HepG2 (cell line): ENCODE measurements around the gene PUS3. TPM values are rescaled to one million over a fixed set of nuclear protein-coding genes. Genes with fewer than 3 reads are reported as not detected.
A peak's percentile ranks its signal among the peaks of the same experiment; 100 is the strongest.

ENCODE experiments used
- ARHGAP35 ChIP-seq: sonication (generic); formaldehyde crosslinking; IDR thresholded peaks from 2 replicates; pipeline ENCODE4 v1.9.0; 2022; ENCODE audit warnings: mild to moderate bottlenecking, inconsistent platforms, moderate library complexity, missing genetic modification reagents, borderline replicate concordance
- DMAP1 ChIP-seq: IDR thresholded peaks from 2 replicates; pipeline ENCODE4 v1.6.1; 2016
- E2F5 ChIP-seq: sonication (generic); formaldehyde crosslinking; conservative IDR thresholded peaks from 2 replicates; pipeline ENCODE4 v1.4.0; 2020; ENCODE audit warnings: missing genetic modification reagents
- FOXK1 ChIP-seq: sonication (generic); formaldehyde crosslinking; IDR thresholded peaks from 2 replicates; pipeline ENCODE4 v1.4.0; 2020; ENCODE audit warnings: low read depth, missing genetic modification reagents, borderline replicate concordance
- GMEB1 ChIP-seq: sonication (generic); formaldehyde crosslinking; IDR thresholded peaks from 2 replicates; pipeline ENCODE4 v1.5.1; 2020; ENCODE audit warnings: missing genetic modification reagents, mild to moderate bottlenecking, borderline replicate concordance
- GMEB2 ChIP-seq: IDR thresholded peaks from 2 replicates; pipeline ENCODE4 v1.6.1; 2016; ENCODE audit warnings: missing biosample characterization, missing genetic modification reagents, low read depth
- HIC2 ChIP-seq: sonication (generic); formaldehyde crosslinking; IDR thresholded peaks from 2 replicates; pipeline ENCODE4 v1.9.0; 2022; ENCODE audit warnings: low read depth, missing genetic modification reagents
- MYNN ChIP-seq: sonication (generic); formaldehyde crosslinking; IDR thresholded peaks from 2 replicates; pipeline ENCODE4 v1.4.0; 2020; ENCODE audit warnings: mild to moderate bottlenecking, low read depth, missing genetic modification reagents
- NCOR1 ChIP-seq: fragments of 200-600 bp; sonication (generic); IDR thresholded peaks from 2 replicates; pipeline ENCODE4 v1.7.0; 2017; ENCODE audit warnings: antibody characterized with exemption, low read length, borderline replicate concordance
- NR2F6 ChIP-seq, 2 experiments: IDR thresholded peaks; 2 replicates each; pipeline ENCODE4 v1.6.1; 2016; ENCODE audit warnings: antibody characterized with exemption in 1 of 2, mild to moderate bottlenecking in 1 of 2
- PPARG ChIP-seq: conservative IDR thresholded peaks from 2 replicates; pipeline ENCODE4 v1.6.1; 2016; ENCODE audit warnings: missing biosample characterization, missing genetic modification reagents
- SALL1 ChIP-seq: sonication (generic); formaldehyde crosslinking; IDR thresholded peaks from 2 replicates; pipeline ENCODE4 v1.8.0; 2022; ENCODE audit warnings: mild to moderate bottlenecking, missing genetic modification reagents
- SNAPC5 ChIP-seq: sonication (generic); formaldehyde crosslinking; IDR thresholded peaks from 2 replicates; pipeline ENCODE4 v1.8.1; 2023; ENCODE audit warnings: mild to moderate bottlenecking, missing genetic modification reagents, borderline replicate concordance
- TEAD2 ChIP-seq: sonication (generic); formaldehyde crosslinking; IDR thresholded peaks from 2 replicates; pipeline ENCODE4 v1.9.0; 2021; ENCODE audit warnings: missing genetic modification reagents
- TOE1 ChIP-seq: sonication (generic); formaldehyde crosslinking; IDR thresholded peaks from 2 replicates; pipeline ENCODE4 v1.4.0; 2020; ENCODE audit warnings: mild to moderate bottlenecking, missing genetic modification reagents
- TOPORS ChIP-seq: sonication (generic); formaldehyde crosslinking; IDR thresholded peaks from 2 replicates; pipeline ENCODE4 v1.8.0; 2023; ENCODE audit warnings: mild to moderate bottlenecking, missing genetic modification reagents
- YEATS4 ChIP-seq: sonication (generic); formaldehyde crosslinking; IDR thresholded peaks from 2 replicates; pipeline ENCODE4 v1.4.0; 2020; ENCODE audit warnings: missing genetic modification reagents, borderline replicate concordance
- ZBTB21 ChIP-seq: sonication (generic); formaldehyde crosslinking; IDR thresholded peaks from 2 replicates; pipeline ENCODE4 v1.4.0; 2020; ENCODE audit warnings: missing genetic modification reagents
- ZBTB37 ChIP-seq: sonication (generic); formaldehyde crosslinking; IDR thresholded peaks from 2 replicates; pipeline ENCODE4 v1.4.0; 2020; ENCODE audit warnings: mild to moderate bottlenecking, missing genetic modification reagents
- ZNF20 ChIP-seq: sonication (generic); formaldehyde crosslinking; IDR thresholded peaks from 2 replicates; pipeline ENCODE4 v1.4.0; 2020; ENCODE audit warnings: mild to moderate bottlenecking, moderate library complexity, missing genetic modification reagents
- ZNF572 ChIP-seq: sonication (generic); formaldehyde crosslinking; IDR thresholded peaks from 2 replicates; pipeline ENCODE4 v1.5.1; 2020; ENCODE audit warnings: mild to moderate bottlenecking, missing genetic modification reagents
- ZNF746 ChIP-seq: sonication (generic); formaldehyde crosslinking; IDR thresholded peaks from 2 replicates; pipeline ENCODE4 v1.8.0; 2022; ENCODE audit warnings: mild to moderate bottlenecking, missing genetic modification reagents
- ZNF850 ChIP-seq: sonication (generic); formaldehyde crosslinking; conservative IDR thresholded peaks from 2 replicates; pipeline ENCODE4 v1.9.0; 2021; ENCODE audit warnings: mild to moderate bottlenecking, missing genetic modification reagents
- ZSCAN25 ChIP-seq: sonication (generic); formaldehyde crosslinking; IDR thresholded peaks from 2 replicates; pipeline ENCODE4 v1.8.0; 2022; ENCODE audit warnings: mild to moderate bottlenecking, missing genetic modification reagents
- polyA plus RNA-seq, 8 experiments: library from polyadenylated mRNA; depleted of rRNA in 3 of 8; stranded (reverse) in 7 of 8; unstranded in 1 of 8; fragments of >200 nt; fragmentation: Illumina TruSeq in 4 of 8; extraction: Trizol in 4 of 8; gene quantifications; 2 replicates each; pipeline versions ENCODE4 v1.2.1 to v1.2.3, GENCODE V29; 2011 to 2016; ENCODE audit warnings: low read depth in 4 of 8, missing spikeins in 1 of 8, mixed read lengths in 1 of 8; ENCODE audit not compliant: insufficient read depth in 1 of 8
- total RNA-seq, 5 experiments: library from RNA; depleted of rRNA; stranded (reverse); fragments of >200 nt; fragmentation: Illumina TruSeq; extraction: Trizol; gene quantifications; 2 replicates each; pipeline ENCODE4 v1.2.3, GENCODE V29; 2016; ENCODE audit warnings: low read depth in 1 of 5

The PUS3 gene
- total and polyA plus RNA-seq, 2 of the 13 experiments (the other 11 are each of a cell fraction or from before 2014, with no cell fraction given) = 6.0 to 18.2 TPM

GRCh38 chr11:125916683-125917347, 13.8 kb upstream of the PUS3 start (continued):
- TF ChIP-seq ARHGAP35 (no peak), ZBTB37 (CRISPR knock-in tag) (no peak), NR2F6 (IDR thresholded peaks at IDR 0.05) (no peak), NR2F6 (CRISPR knock-in tag; IDR thresholded peaks at IDR 0.05) (0 out of 2 replicates have a peak, but pooled peaks have one; percentile 16), MYNN (no peak), GMEB1 (CRISPR knock-in tag) (no peak), FOXK1 (CRISPR knock-in tag) (no peak), ZNF746 (CRISPR knock-in tag) (no peak), ZBTB21 (CRISPR knock-in tag) (peak; percentile 74; the same call in 1 of the 2 replicates), TEAD2 (CRISPR knock-in tag) (no peak), DMAP1 (no peak), YEATS4 (CRISPR knock-in tag) (no peak), NCOR1 (no peak), ZNF572 (CRISPR knock-in tag) (no peak), PPARG (CRISPR knock-in tag) (no peak), SALL1 (0 out of 2 replicates have a peak, but pooled peaks have one; percentile 21), ZNF850 (CRISPR knock-in tag) (no peak), ZNF20 (CRISPR knock-in tag) (no peak), E2F5 (CRISPR knock-in tag) (no peak), ZSCAN25 (CRISPR knock-in tag) (no peak), GMEB2 (CRISPR knock-in tag) (no peak), HIC2 (CRISPR knock-in tag) (no peak), TOE1 (CRISPR knock-in tag) (no peak), SNAPC5 (CRISPR knock-in tag) (no peak), TOPORS (CRISPR knock-in tag) (no peak)
